ENCODE results near the gene NAE1. TPM values are rescaled to one million over a fixed set of nuclear protein-coding genes. Genes with fewer than 3 reads are reported as not detected.

Gene NAE1
- total RNA-seq, 1 experiment from 2014 or later: 129 TPM

DNA sequence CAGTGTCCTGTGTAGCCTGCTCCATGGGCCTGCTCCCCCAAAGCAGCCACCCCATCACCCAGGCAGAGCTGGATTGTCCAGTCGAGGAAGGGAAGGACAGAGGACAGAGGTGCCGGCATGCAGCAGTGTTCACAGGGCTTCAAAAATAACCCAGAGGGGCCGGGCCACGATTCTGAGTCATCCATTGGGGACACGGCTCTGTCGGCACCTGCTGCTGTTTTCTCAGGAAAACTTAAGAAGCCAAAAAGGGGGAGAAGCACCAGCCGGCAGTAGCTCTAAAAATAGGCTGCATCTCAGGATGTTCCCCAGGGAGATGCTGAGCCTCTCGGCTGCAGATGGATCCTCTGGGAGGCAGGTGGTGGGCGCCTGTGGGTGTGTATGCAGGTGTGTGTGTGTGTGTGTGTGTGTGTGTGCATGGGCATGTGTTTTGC lies 15.0 kb upstream of the NAE1 start:
- Mint-ChIP-seq H3K4me1 (peaks cover 13% of the 10 kb centered on the region), H3K27ac (no peak overlapping the region), H3K36me3 (no peaks in the 10 kb centered on the region), H3K27me3 (ENCODE audit: low read depth) (peaks cover 73% of the 10 kb centered on the region), H3K4me3 (peak overlapping the region; percentile 81), H3K9me3 (no peaks in the 10 kb centered on the region)
- ChIA-PET CTCF (interaction anchor here (0.8 to 6.5 kb wide), 5 partner anchors 11 to 27 kb away, joined by 3 to 76 read pairs (median 4); partner anchors contain the start of gene NAE1), POLR2A (no interaction called here)
- TF ChIP-seq ZNF396 (CRISPR knock-in tag; IDR thresholded peaks at IDR 0.05; ENCODE audit: borderline replicate concordance) (no peak), ZNF121 (CRISPR knock-in tag; IDR thresholded peaks at IDR 0.05) (no peak), MYBL2 (CRISPR knock-in tag; IDR thresholded peaks at IDR 0.05) (no peak), ZNF232 (CRISPR knock-in tag; IDR thresholded peaks at IDR 0.05) (no peak), E2F1 (CRISPR knock-in tag; IDR thresholded peaks at IDR 0.05) (no peak), ELF4 (CRISPR knock-in tag; IDR thresholded peaks at IDR 0.05; ENCODE audit: low read depth) (no peak), ZNF138 (CRISPR knock-in tag; conservative IDR thresholded peaks at IDR 0.05) (no peak), ZNF219 (CRISPR knock-in tag; IDR thresholded peaks at IDR 0.05; ENCODE audit: borderline replicate concordance) (no peak), E2F4 (CRISPR knock-in tag; IDR thresholded peaks at IDR 0.05; ENCODE audit: borderline replicate concordance, low read depth) (no peak), JAZF1 (CRISPR knock-in tag; IDR thresholded peaks at IDR 0.05) (no peak), NR1H2 (CRISPR knock-in tag; IDR thresholded peaks at IDR 0.05) (no peak)
- TF ChIP-seq, protein P1, sequence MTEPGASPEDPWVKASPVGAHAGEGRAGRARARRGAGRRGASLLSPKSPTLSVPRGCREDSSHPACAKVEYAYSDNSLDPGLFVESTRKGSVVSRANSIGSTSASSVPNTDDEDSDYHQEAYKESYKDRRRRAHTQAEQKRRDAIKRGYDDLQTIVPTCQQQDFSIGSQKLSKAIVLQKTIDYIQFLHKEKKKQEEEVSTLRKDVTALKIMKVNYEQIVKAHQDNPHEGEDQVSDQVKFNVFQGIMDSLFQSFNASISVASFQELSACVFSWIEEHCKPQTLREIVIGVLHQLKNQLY (CRISPR knock-in tag; IDR thresholded peaks at IDR 0.05): no peak
- TF ChIP-seq, protein P2, sequence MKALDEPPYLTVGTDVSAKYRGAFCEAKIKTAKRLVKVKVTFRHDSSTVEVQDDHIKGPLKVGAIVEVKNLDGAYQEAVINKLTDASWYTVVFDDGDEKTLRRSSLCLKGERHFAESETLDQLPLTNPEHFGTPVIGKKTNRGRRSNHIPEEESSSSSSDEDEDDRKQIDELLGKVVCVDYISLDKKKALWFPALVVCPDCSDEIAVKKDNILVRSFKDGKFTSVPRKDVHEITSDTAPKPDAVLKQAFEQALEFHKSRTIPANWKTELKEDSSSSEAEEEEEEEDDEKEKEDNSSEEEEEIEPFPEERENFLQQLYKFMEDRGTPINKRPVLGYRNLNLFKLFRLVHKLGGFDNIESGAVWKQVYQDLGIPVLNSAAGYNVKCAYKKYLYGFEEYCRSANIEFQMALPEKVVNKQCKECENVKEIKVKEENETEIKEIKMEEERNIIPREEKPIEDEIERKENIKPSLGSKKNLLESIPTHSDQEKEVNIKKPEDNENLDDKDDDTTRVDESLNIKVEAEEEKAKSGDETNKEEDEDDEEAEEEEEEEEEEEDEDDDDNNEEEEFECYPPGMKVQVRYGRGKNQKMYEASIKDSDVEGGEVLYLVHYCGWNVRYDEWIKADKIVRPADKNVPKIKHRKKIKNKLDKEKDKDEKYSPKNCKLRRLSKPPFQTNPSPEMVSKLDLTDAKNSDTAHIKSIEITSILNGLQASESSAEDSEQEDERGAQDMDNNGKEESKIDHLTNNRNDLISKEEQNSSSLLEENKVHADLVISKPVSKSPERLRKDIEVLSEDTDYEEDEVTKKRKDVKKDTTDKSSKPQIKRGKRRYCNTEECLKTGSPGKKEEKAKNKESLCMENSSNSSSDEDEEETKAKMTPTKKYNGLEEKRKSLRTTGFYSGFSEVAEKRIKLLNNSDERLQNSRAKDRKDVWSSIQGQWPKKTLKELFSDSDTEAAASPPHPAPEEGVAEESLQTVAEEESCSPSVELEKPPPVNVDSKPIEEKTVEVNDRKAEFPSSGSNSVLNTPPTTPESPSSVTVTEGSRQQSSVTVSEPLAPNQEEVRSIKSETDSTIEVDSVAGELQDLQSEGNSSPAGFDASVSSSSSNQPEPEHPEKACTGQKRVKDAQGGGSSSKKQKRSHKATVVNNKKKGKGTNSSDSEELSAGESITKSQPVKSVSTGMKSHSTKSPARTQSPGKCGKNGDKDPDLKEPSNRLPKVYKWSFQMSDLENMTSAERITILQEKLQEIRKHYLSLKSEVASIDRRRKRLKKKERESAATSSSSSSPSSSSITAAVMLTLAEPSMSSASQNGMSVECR (CRISPR knock-in tag; IDR thresholded peaks at IDR 0.05; ENCODE audit: borderline replicate concordance): no peak
- ATAC-seq (no peak), DNase-seq (ENCODE audit: low spot score) (no peak)

DNA sequence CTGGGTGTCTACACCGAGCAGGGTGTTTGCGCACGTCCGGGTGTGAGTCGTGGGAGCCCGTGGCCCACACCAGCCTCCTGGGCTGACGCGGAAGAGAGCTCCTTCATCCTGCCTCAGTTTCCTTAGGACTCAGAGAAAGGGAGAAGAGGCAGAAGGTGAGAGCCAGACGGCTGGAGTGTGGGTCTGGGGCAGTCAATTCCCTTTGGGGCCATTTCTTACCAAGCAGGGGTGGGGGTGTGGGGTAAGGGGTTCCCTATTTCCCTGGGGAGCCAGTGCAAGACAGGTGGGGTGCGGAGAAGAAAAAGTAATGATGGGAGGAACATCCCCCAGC lies 14.3 kb upstream of the NAE1 start:
- CTCF ChIA-PET: interaction anchor here (0.6 to 6.5 kb wide), 8 partner anchors 10 to 48 kb away, joined by 3 to 76 read pairs (median 4); partner anchors contain the start of gene NAE1

More for the DNA sequence above, 14.3 kb upstream of the NAE1 start:
- H3K27ac Mint-ChIP-seq: no peak overlapping the region
- POLR2A ChIA-PET: interaction anchor here (0.6 kb wide), 1 partner anchor 268 kb away, joined by 4 read pairs; no protein-coding TSS in a partner anchor
- TF ChIP-seq JAZF1 (CRISPR knock-in tag; IDR thresholded peaks at IDR 0.05) (no peak), ZSCAN18 (CRISPR knock-in tag; IDR thresholded peaks at IDR 0.05) (no peak), TEAD1 (CRISPR knock-in tag; IDR thresholded peaks at IDR 0.05) (no peak), HMGA2 (CRISPR knock-in tag; IDR thresholded peaks at IDR 0.05) (no peak)
- TF ChIP-seq, protein P3, sequence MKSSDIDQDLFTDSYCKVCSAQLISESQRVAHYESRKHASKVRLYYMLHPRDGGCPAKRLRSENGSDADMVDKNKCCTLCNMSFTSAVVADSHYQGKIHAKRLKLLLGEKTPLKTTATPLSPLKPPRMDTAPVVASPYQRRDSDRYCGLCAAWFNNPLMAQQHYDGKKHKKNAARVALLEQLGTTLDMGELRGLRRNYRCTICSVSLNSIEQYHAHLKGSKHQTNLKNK (CRISPR knock-in tag; IDR thresholded peaks at IDR 0.05): no peak
- H3K36me3 Mint-ChIP-seq: no peaks in the 10 kb centered on the region
- peaks cover 13% of the 10 kb centered on the region for H3K4me1 Mint-ChIP-seq
- DNase-seq (ENCODE audit: low spot score) (no peak), ATAC-seq (no peak)
- peaks cover 79% of the 10 kb centered on the region for H3K27me3 Mint-ChIP-seq (ENCODE audit: low read depth)
- no peaks in the 10 kb centered on the region for H3K9me3 Mint-ChIP-seq
- peak overlapping the region; percentile 81 for H3K4me3 Mint-ChIP-seq
